CD14-positive monocyte (primary cell): Measurements from ENCODE around the gene KLHL3. TPM values are rescaled to one million over a fixed set of nuclear protein-coding genes. Genes with fewer than 3 reads are reported as not detected.

Source experiments
- DNase-seq, 3 donors: peaks; one replicate each; pipeline ENCODE4 v3.0.0-alpha.2; 2011 to 2022
- H2AFZ ChIP-seq: 2 replicates; pipeline ENCODE4 v1.6.0; 2012; ENCODE audit warnings: mild to moderate bottlenecking, low read depth, low read length, inconsistent platforms; ENCODE audit not compliant: insufficient read depth, poor library complexity, severe bottlenecking
- H3K27ac ChIP-seq, 2 donors: 1 replicate in 1 of 2; 2 replicates in 1 of 2; pipeline ENCODE4 v1.5.1; 2012 to 2013; ENCODE audit warnings: low read length in 2 of 2, control low read depth in 1 of 2, inconsistent platforms in 1 of 2, low read depth in 1 of 2, mild to moderate bottlenecking in 1 of 2
- H3K27me3 ChIP-seq, 2 donors: one replicate each; pipeline versions ENCODE4 v1.6.0 to v1.6.1; 2011 to 2013; ENCODE audit warnings: low read length in 2 of 2; ENCODE audit not compliant: control insufficient read depth in 2 of 2, insufficient read depth in 2 of 2
- H3K36me3 ChIP-seq, 2 donors: replicated peaks in 1 of 2; 1 replicate in 1 of 2; 2 replicates in 1 of 2; pipeline versions ENCODE4 v1.5.1 to v1.6.1; 2012 to 2013; ENCODE audit warnings: low read length in 2 of 2, control low read depth in 1 of 2, inconsistent platforms in 1 of 2, mild to moderate bottlenecking in 1 of 2; ENCODE audit not compliant: insufficient read depth in 2 of 2, control insufficient read depth in 1 of 2
- H3K4me1 ChIP-seq, 2 donors: 1 replicate in 1 of 2; 2 replicates in 1 of 2; pipeline versions ENCODE4 v1.5.1 to v1.6.1; 2012 to 2013; ENCODE audit warnings: low read length in 2 of 2, control low read depth in 1 of 2, inconsistent platforms in 1 of 2, mild to moderate bottlenecking in 1 of 2, moderate library complexity in 1 of 2; ENCODE audit not compliant: insufficient read depth in 2 of 2, control insufficient read depth in 1 of 2
- H3K4me2 ChIP-seq: replicated peaks from 2 replicates; pipeline ENCODE3; 2012; ENCODE audit warnings: low read length, moderate library complexity, mild to moderate bottlenecking; ENCODE audit not compliant: poor library complexity, severe bottlenecking; ENCODE audit errors: extremely low read depth
- H3K4me3 ChIP-seq, 3 experiments: fragments of 200-600 bp in 1 of 3; sonication (generic) in 1 of 3; replicated peaks in 1 of 3; 1 replicate in 2 of 3; 2 replicates in 1 of 3; pipeline ENCODE4 v1.5.1; 2011 to 2013; ENCODE audit warnings: low read length in 3 of 3, mild to moderate bottlenecking in 3 of 3, control low read depth in 2 of 3, low read depth in 2 of 3, inconsistent platforms in 1 of 3, moderate library complexity in 1 of 3
- H3K79me2 ChIP-seq: 2 replicates; pipeline ENCODE4 v1.6.0; 2012; ENCODE audit warnings: mild to moderate bottlenecking, control low read depth, inconsistent platforms, low read length, moderate library complexity; ENCODE audit not compliant: insufficient read depth
- H3K9ac ChIP-seq: 2 replicates; pipeline ENCODE4 v1.6.0; 2017; ENCODE audit warnings: low read length, mild to moderate bottlenecking; ENCODE audit not compliant: insufficient read depth, poor library complexity, severe bottlenecking
- H3K9me3 ChIP-seq, 2 donors: replicated peaks in 1 of 2; 1 replicate in 1 of 2; 2 replicates in 1 of 2; pipeline versions ENCODE4 v1.5.1 to v1.6.1; 2012 to 2013; ENCODE audit warnings: low read length in 2 of 2, control low read depth in 1 of 2; ENCODE audit not compliant: control insufficient read depth in 1 of 2, insufficient read depth in 1 of 2
- H4K20me1 ChIP-seq: 2 replicates; pipeline ENCODE4 v1.6.0; 2012; ENCODE audit warnings: mild to moderate bottlenecking, low read length, control low read depth, moderate library complexity; ENCODE audit not compliant: insufficient read depth
- H3K27ac Mint-ChIP-seq, 7 donors: one replicate each; pipeline ENCODE4 v1.8.0; 2020; ENCODE audit warnings: mild to moderate bottlenecking in 7 of 7, mixed read lengths in 7 of 7, moderate library complexity in 6 of 7, inconsistent platforms in 2 of 7
- H3K27me3 Mint-ChIP-seq, 3 donors: one replicate each; pipeline ENCODE4 v1.8.0; 2021 to 2022; ENCODE audit warnings: low read depth in 3 of 3, mild to moderate bottlenecking in 3 of 3, mixed read lengths in 3 of 3, moderate library complexity in 3 of 3, inconsistent platforms in 1 of 3
- H3K36me3 Mint-ChIP-seq, 2 donors: one replicate each; pipeline ENCODE4 v1.8.0; 2020; ENCODE audit warnings: mixed read lengths in 2 of 2, inconsistent platforms in 1 of 2, mild to moderate bottlenecking in 1 of 2
- H3K4me1 Mint-ChIP-seq: one replicate; pipeline ENCODE4 v1.8.0; 2020; ENCODE audit warnings: mild to moderate bottlenecking, mixed read lengths
- H3K4me3 Mint-ChIP-seq, 2 donors: one replicate each; pipeline ENCODE4 v1.8.0; 2020; ENCODE audit warnings: mild to moderate bottlenecking in 2 of 2, mixed read lengths in 2 of 2, moderate library complexity in 1 of 2
- H3K9me3 Mint-ChIP-seq, 7 donors: one replicate each; pipeline ENCODE4 v1.8.0; 2020 to 2022; ENCODE audit warnings: mixed read lengths in 7 of 7, mild to moderate bottlenecking in 6 of 7, moderate library complexity in 6 of 7, inconsistent platforms in 2 of 7
- WGBS: methylation state at CpG from one replicate; pipeline ENCODE4 v1.1.5; 2013; ENCODE audit warnings: missing lambda C conversion rate; ENCODE audit not compliant: insufficient coverage; 5-methylcytosine and 5-hydroxymethylcytosine counted together
- intact Hi-C, 2 donors: fragments of 100-400 bp; cut with micrococcal nuclease; formaldehyde crosslinking; loops; one replicate each; pipeline versions ENCODE4 v1.15.0 to v1.15.1; 2023
- polyA plus RNA-seq, 3 donors: library from polyadenylated mRNA; depleted of rRNA in 1 of 3; unstranded in 2 of 3; stranded (reverse) in 1 of 3; fragments of 300-500 nt in 2 of 3; fragments of >200 nt in 1 of 3; fragmentation: Illumina TruSeq in 2 of 3; gene quantifications; 1 replicate in 2 of 3; 2 replicates in 1 of 3; pipeline ENCODE4 v1.2.3, GENCODE V29; 2012 to 2021
- TF ChIP-seq, protein P1 (sequence below): fragments of 200-600 bp; IDR thresholded peaks from one replicate; pipeline ENCODE4 v1.8.0; 2022; ENCODE audit warnings: antibody characterized with exemption, mild to moderate bottlenecking

The KLHL3 gene
- polyA plus RNA-seq, 3 donors = 0.71 TPM; not detected in 2

DNA sequence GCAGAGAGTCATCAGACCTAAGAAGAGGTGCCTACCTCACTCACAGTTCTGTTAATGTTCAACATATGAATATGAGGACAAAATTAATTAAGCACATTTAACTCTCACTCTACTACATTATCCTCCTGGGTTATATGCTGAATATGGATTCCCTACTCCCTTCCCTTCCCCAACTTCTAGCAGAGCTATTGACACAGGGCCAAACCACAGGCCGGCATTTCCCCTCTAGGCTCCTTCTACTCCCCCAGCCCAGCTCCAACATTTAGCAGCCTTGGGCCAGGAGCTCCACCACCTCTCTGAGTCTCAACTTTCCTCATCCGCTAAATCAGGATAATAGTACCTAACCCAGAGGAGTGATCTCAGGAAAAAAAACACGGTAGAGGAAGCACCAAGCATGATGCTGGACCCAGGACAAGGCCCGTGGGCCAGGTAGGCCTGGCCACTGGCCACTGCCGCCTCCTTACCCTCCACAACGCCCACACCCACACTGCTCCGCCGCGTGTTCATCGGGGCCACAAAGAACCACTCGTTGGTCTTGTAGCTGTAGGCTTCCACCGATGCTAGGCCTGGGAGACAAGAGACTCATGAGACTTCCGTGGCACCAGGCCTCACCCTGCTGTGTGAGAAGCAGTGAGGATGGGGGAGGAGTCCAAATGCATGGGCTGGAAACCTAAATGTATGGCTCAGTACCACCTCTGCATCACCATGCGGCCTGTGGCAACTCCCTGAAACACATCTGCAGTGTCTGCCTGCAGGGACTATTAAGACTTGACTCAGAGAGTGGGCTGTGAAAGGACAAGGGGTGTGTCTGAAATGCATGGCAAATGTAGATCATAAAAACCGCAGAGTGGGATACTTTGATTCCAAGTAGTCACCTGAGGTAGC is 98.8 kb downstream of the KLHL3 start:
- 95% methylated on average over 7 of the region's 15 CpGs for WGBS
- Mint-ChIP-seq H3K27ac (no peak overlapping the region), H3K27me3 (peaks cover 0 to 2% (median 1%) of the 10 kb centered on the region in 3 donors), H3K9me3 (peaks cover 0 to 5% (median 0%) of the 10 kb centered on the region in 7 donors), H3K4me3 (no peak overlapping the region), H3K4me1 (no peaks in the 10 kb centered on the region), H3K36me3 (peaks cover 0 to 3% of the 10 kb centered on the region in 2 donors)
- no peaks in the 10 kb centered on the region for H4K20me1 ChIP-seq
- H3K27me3 ChIP-seq = no peaks in the 10 kb centered on the region
- DNase-seq = no peak
- no peaks in the 10 kb centered on the region for H3K36me3 ChIP-seq
- H3K4me1 ChIP-seq = no peaks in the 10 kb centered on the region
- H3K79me2 ChIP-seq = no peaks in the 10 kb centered on the region
- H3K27ac ChIP-seq = no peak overlapping the region
- intact Hi-C loops = loop anchor here in 1 of 2 donors (10.0 kb wide), 1 partner anchor 428 kb away; no protein-coding TSS in a partner anchor
- H3K9me3 ChIP-seq = no peaks in the 10 kb centered on the region
- H2AFZ ChIP-seq = no peak overlapping the region
- H3K4me3 ChIP-seq = no peak overlapping the region
- no peak overlapping the region for H3K4me2 ChIP-seq
- peak overlapping the region; percentile 12 for H3K9ac ChIP-seq
- TF ChIP-seq, protein P1, sequence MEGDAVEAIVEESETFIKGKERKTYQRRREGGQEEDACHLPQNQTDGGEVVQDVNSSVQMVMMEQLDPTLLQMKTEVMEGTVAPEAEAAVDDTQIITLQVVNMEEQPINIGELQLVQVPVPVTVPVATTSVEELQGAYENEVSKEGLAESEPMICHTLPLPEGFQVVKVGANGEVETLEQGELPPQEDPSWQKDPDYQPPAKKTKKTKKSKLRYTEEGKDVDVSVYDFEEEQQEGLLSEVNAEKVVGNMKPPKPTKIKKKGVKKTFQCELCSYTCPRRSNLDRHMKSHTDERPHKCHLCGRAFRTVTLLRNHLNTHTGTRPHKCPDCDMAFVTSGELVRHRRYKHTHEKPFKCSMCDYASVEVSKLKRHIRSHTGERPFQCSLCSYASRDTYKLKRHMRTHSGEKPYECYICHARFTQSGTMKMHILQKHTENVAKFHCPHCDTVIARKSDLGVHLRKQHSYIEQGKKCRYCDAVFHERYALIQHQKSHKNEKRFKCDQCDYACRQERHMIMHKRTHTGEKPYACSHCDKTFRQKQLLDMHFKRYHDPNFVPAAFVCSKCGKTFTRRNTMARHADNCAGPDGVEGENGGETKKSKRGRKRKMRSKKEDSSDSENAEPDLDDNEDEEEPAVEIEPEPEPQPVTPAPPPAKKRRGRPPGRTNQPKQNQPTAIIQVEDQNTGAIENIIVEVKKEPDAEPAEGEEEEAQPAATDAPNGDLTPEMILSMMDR = no peak

DNA sequence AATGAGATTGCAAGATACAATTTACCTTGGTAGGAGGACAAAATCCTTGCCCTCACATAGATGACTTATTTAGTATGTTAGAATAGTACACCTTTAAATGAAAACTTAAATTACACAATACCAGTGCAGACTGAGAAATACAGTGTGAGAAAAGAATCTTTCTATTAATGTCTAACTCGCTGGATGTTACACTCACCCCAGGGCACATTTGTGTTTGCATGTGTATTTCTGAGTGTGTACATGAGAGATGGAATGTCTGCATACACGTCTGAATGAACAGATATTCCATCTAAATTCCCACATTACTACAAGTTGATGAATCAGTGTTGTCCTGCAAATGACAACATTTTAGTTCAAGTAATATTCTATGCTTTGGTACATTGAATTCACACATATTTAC is 99.8 kb downstream of the KLHL3 start:
- Histone ChIP-seq H3K9me3 (no peaks in the 10 kb centered on the region), H3K79me2 (no peaks in the 10 kb centered on the region), H3K27me3 (no peaks in the 10 kb centered on the region), H3K4me1 (no peaks in the 10 kb centered on the region), H3K4me3 (no peak overlapping the region), H3K4me2 (no peak overlapping the region), H3K27ac (no peak overlapping the region), H3K9ac (peak overlapping the region; percentile 12), H3K36me3 (no peaks in the 10 kb centered on the region), H2AFZ (no peak overlapping the region), H4K20me1 (no peaks in the 10 kb centered on the region)
- H3K4me3 Mint-ChIP-seq = no peak overlapping the region
- TF ChIP-seq, protein P1 = no peak
- peaks cover 0 to 5% (median 0%) of the 10 kb centered on the region in 7 donors for H3K9me3 Mint-ChIP-seq
- no peak for DNase-seq
- WGBS = no CpG with 5 or more reads among the region's 2 CpGs
- H3K27me3 Mint-ChIP-seq = peaks cover 0 to 2% (median 1%) of the 10 kb centered on the region in 3 donors
- peaks cover 0 to 3% of the 10 kb centered on the region in 2 donors for H3K36me3 Mint-ChIP-seq
- no peak overlapping the region for H3K27ac Mint-ChIP-seq
- intact Hi-C loops = loop anchor here in 1 of 2 donors (10.0 kb wide), 1 partner anchor 429 kb away; no protein-coding TSS in a partner anchor
- H3K4me1 Mint-ChIP-seq = no peaks in the 10 kb centered on the region
